ENCODE measurements around the gene DCTPP1. TPM values are rescaled to one million over a fixed set of nuclear protein-coding genes. Genes with fewer than 3 reads are reported as not detected.

DCTPP1 gene
- total and polyA plus RNA-seq, 2 of the 13 experiments (the other 11 are each of a cell fraction or from before 2014, with no cell fraction given): 54.8 to 74.4 TPM

GRCh38 chr16:30379158-30379783 lies 50.6 kb downstream of the DCTPP1 start (continued):
- TF ChIP-seq ZNF609 (CRISPR knock-in tag; IDR thresholded peaks at IDR 0.05; ENCODE audit: borderline replicate concordance) (peak; percentile 28; the same call in 1 of the 2 replicates), ZNF773 (CRISPR knock-in tag; IDR thresholded peaks at IDR 0.05; ENCODE audit: borderline replicate concordance) (no peak), NAIF1 (CRISPR knock-in tag; IDR thresholded peaks at IDR 0.05; ENCODE audit: borderline replicate concordance) (no peak), FIP1L1 (IDR thresholded peaks at IDR 0.05; ENCODE audit: borderline replicate concordance, insufficient read depth, low read depth, low read length) (no peak), ZNF18 (CRISPR knock-in tag; IDR thresholded peaks at IDR 0.05; ENCODE audit: insufficient replicate concordance) (peak; percentile 2), ZNF382 (CRISPR knock-in tag; IDR thresholded peaks at IDR 0.05; ENCODE audit: borderline replicate concordance) (no peak), ZNF576 (CRISPR knock-in tag; IDR thresholded peaks at IDR 0.05) (no peak), BRD4 (CRISPR knock-in tag; IDR thresholded peaks at IDR 0.05) (no peak), CEBPZ (IDR thresholded peaks at IDR 0.05; ENCODE audit: low read length) (no peak)

Measured in HepG2 (cell line).